Trophoblast cell (in vitro differentiated cells and primary cell): ENCODE data around the gene EFHD1.
A peak's percentile ranks its signal among the peaks of the same experiment; 100 is the strongest.

ENCODE experiments used
- DNase-seq, 2 donors: peaks; one replicate each; pipeline ENCODE4 v3.0.0-alpha.2; 2016
- H2AFZ ChIP-seq: 2 replicates; pipeline ENCODE4 v1.6.1; 2013; ENCODE audit warnings: low read length, moderate library complexity, mild to moderate bottlenecking; ENCODE audit not compliant: insufficient read depth, poor library complexity
- H2AK5ac ChIP-seq: 2 replicates; pipeline ENCODE4 v1.6.1; 2013; ENCODE audit warnings: mild to moderate bottlenecking, low read length
- H2BK120ac ChIP-seq: 2 replicates; pipeline ENCODE4 v1.6.1; 2013; ENCODE audit warnings: low read length, mild to moderate bottlenecking, moderate library complexity; ENCODE audit not compliant: insufficient read depth, poor library complexity
- H2BK12ac ChIP-seq: 2 replicates; pipeline ENCODE4 v1.6.1; 2013; ENCODE audit warnings: mild to moderate bottlenecking, low read length, moderate library complexity
- H2BK5ac ChIP-seq: 2 replicates; pipeline ENCODE4 v1.6.1; 2013; ENCODE audit warnings: low read length, low read depth, moderate library complexity, mild to moderate bottlenecking; ENCODE audit not compliant: poor library complexity
- H3K14ac ChIP-seq: 2 replicates; pipeline ENCODE4 v1.6.1; 2013; ENCODE audit warnings: mild to moderate bottlenecking, low read length
- H3K18ac ChIP-seq: 2 replicates; pipeline ENCODE4 v1.6.1; 2013; ENCODE audit warnings: mild to moderate bottlenecking, low read length
- H3K23ac ChIP-seq: 2 replicates; pipeline ENCODE4 v1.6.1; 2013; ENCODE audit warnings: low read length
- H3K27ac ChIP-seq: 2 replicates; pipeline ENCODE4 v1.5.1; 2013; ENCODE audit warnings: low read depth, mild to moderate bottlenecking, inconsistent platforms, low read length, moderate library complexity
- H3K27me3 ChIP-seq: 2 replicates; pipeline ENCODE4 v1.6.1; 2013; ENCODE audit warnings: inconsistent platforms, mild to moderate bottlenecking, low read length, moderate library complexity; ENCODE audit not compliant: insufficient read depth
- H3K36me3 ChIP-seq, 2 experiments: 1 replicate in 1 of 2; 2 replicates in 1 of 2; pipeline ENCODE4 v1.6.1; 2013; ENCODE audit warnings: low read length in 2 of 2, mild to moderate bottlenecking in 2 of 2, moderate library complexity in 1 of 2; ENCODE audit not compliant: insufficient read depth in 2 of 2, control insufficient read depth in 1 of 2
- H3K4ac ChIP-seq: 2 replicates; pipeline ENCODE4 v1.6.1; 2013; ENCODE audit warnings: low read depth, mild to moderate bottlenecking, low read length, moderate library complexity
- H3K4me1 ChIP-seq, 2 experiments: 1 replicate in 1 of 2; 2 replicates in 1 of 2; pipeline ENCODE4 v1.6.1; 2013; ENCODE audit warnings: low read length in 2 of 2, mild to moderate bottlenecking in 2 of 2, moderate library complexity in 1 of 2; ENCODE audit not compliant: insufficient read depth in 2 of 2, control insufficient read depth in 1 of 2
- H3K4me2 ChIP-seq: 2 replicates; pipeline ENCODE4 v1.6.1; 2013; ENCODE audit warnings: inconsistent platforms, mild to moderate bottlenecking, low read length, moderate library complexity
- H3K4me3 ChIP-seq: 2 replicates; pipeline ENCODE4 v1.5.1; 2013; ENCODE audit warnings: mild to moderate bottlenecking, low read depth, low read length, inconsistent platforms
- H3K79me1 ChIP-seq: one replicate; pipeline ENCODE4 v1.6.1; 2013; ENCODE audit warnings: low read length
- H3K79me2 ChIP-seq: 2 replicates; pipeline ENCODE4 v1.6.1; 2013; ENCODE audit warnings: low read length, mild to moderate bottlenecking; ENCODE audit not compliant: control insufficient read depth, insufficient read depth, poor library complexity
- H3K9ac ChIP-seq: 2 replicates; pipeline ENCODE4 v1.6.1; 2013; ENCODE audit warnings: mild to moderate bottlenecking, low read length
- H3K9me3 ChIP-seq: 2 replicates; pipeline ENCODE4 v1.6.1; 2013; ENCODE audit warnings: low read depth, mild to moderate bottlenecking, control low read depth, inconsistent platforms, low read length; ENCODE audit not compliant: insufficient read depth
- H4K12ac ChIP-seq: 2 replicates; pipeline ENCODE4 v1.6.1; 2013; ENCODE audit warnings: low read depth, mild to moderate bottlenecking, low read length, moderate library complexity
- H4K8ac ChIP-seq: 2 replicates; pipeline ENCODE4 v1.6.1; 2013; ENCODE audit warnings: low read depth, mild to moderate bottlenecking, low read length, moderate library complexity
- H4K91ac ChIP-seq: one replicate; pipeline ENCODE4 v1.6.1; 2013; ENCODE audit warnings: low read depth, mild to moderate bottlenecking, low read length, moderate library complexity
- WGBS: extraction: QIAGEN DNeasy Blood & Tissue Kit; methylation state at CpG from one replicate; pipeline ENCODE4 v1.1.7; 2013; ENCODE audit warnings: missing lambda C conversion rate; ENCODE audit not compliant: insufficient read length, insufficient coverage; ENCODE audit errors: extremely low coverage; 5-methylcytosine and 5-hydroxymethylcytosine counted together

EFHD1 gene

DNA sequence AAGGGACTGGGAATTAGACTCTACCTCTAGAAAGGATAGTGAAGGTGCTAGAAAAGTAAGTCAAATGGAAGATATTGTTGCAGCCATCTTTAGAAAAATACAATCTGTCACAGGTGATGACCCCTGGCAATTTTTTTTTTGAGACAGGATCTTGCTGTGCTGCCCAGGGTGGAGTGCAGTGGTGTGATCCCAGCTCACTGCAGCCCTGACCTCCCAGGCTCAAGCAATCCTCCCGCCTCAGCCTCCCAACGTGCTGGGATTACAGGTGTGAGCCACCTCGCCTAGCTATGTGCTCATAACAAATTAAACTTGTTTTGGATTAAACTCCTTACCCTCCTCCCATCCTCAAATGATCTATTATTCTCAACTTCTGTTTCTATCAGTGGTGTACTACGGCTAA is 59.9 kb downstream of the EFHD1 start:
- no peak overlapping the region for H4K91ac ChIP-seq
- whole genome bisulfite sequencing: no CpG with 5 or more reads among the region's 4 CpGs
- no peak overlapping the region for H3K27ac ChIP-seq

DNA sequence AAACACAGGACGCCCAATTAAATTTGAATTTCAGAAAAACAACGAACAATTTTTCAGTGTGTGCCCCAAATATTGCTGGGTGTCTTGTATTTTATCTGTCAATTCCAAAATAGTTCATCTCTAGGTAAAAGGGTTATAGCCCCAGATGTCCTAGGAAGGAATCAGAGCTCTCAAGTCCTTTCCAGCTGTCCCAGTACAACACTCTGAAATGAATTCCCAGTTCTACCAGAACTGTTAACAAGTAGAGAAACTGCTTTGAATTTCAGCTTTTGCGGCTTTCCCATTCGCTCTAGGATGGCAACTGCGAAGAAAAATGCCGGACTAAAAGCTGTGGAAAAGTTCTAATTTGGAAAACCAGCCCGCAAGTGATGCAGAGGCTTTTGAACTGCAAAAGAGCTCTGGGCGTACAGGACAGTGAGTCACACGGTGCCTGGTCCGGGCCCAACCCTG is 63.2 kb downstream of the EFHD1 start:
- peak overlapping the region; percentile 86 for H2AFZ ChIP-seq
- no peak overlapping the region for H3K4ac ChIP-seq
- no peaks in the 10 kb centered on the region for H3K9me3 ChIP-seq
- DNase-seq: no peak
- H3K4me2 ChIP-seq: peak overlapping the region; percentile 72
- no CpG with 5 or more reads among the region's 10 CpGs for WGBS
- peak overlapping the region; percentile 6 for H3K27ac ChIP-seq
- no peak overlapping the region for H3K14ac ChIP-seq
- H2BK120ac ChIP-seq: no peak overlapping the region
- no peak overlapping the region for H3K4me3 ChIP-seq
- no peak overlapping the region for H2AK5ac ChIP-seq
- H4K8ac ChIP-seq: peak overlapping the region; percentile 90
- H3K23ac ChIP-seq: no peak overlapping the region
- peaks cover 14% of the 10 kb centered on the region for H3K79me2 ChIP-seq
- peak overlapping the region; percentile 70 for H3K9ac ChIP-seq
- H3K79me1 ChIP-seq: peaks cover 9% of the 10 kb centered on the region
- H3K27me3 ChIP-seq: no peaks in the 10 kb centered on the region
- H4K12ac ChIP-seq: peak overlapping the region; percentile 89
- H4K91ac ChIP-seq: peak overlapping the region; percentile 4
- H2BK5ac ChIP-seq: no peak overlapping the region
- H2BK12ac ChIP-seq: no peak overlapping the region
- H3K4me1 ChIP-seq: peaks cover 5 to 6% of the 10 kb centered on the region in 2 experiments
- peaks cover 0 to 2% of the 10 kb centered on the region in 2 experiments for H3K36me3 ChIP-seq
- no peak overlapping the region for H3K18ac ChIP-seq

More for the DNA sequence above, 59.9 kb downstream of the EFHD1 start:
- H3K4me1 ChIP-seq: peaks cover 0 to 4% of the 10 kb centered on the region in 2 experiments
- no peak overlapping the region for H4K8ac ChIP-seq
- no peak overlapping the region for H2BK120ac ChIP-seq
- no peak overlapping the region for H3K9ac ChIP-seq
- H2AFZ ChIP-seq: no peak overlapping the region
- H3K9me3 ChIP-seq: no peaks in the 10 kb centered on the region
- H3K14ac ChIP-seq: no peak overlapping the region
- no peaks in the 10 kb centered on the region for H3K27me3 ChIP-seq
- H3K23ac ChIP-seq: no peak overlapping the region
- H3K4me3 ChIP-seq: no peak overlapping the region
- H4K12ac ChIP-seq: no peak overlapping the region
- H3K36me3 ChIP-seq: no peaks in the 10 kb centered on the region
- peaks cover 9% of the 10 kb centered on the region for H3K79me1 ChIP-seq
- H3K18ac ChIP-seq: no peak overlapping the region
- no peak for DNase-seq
- H3K4ac ChIP-seq: no peak overlapping the region
- no peak overlapping the region for H3K4me2 ChIP-seq
- peaks cover 7% of the 10 kb centered on the region for H3K79me2 ChIP-seq
- H2AK5ac ChIP-seq: no peak overlapping the region
- H2BK12ac ChIP-seq: no peak overlapping the region
- H2BK5ac ChIP-seq: no peak overlapping the region

DNA sequence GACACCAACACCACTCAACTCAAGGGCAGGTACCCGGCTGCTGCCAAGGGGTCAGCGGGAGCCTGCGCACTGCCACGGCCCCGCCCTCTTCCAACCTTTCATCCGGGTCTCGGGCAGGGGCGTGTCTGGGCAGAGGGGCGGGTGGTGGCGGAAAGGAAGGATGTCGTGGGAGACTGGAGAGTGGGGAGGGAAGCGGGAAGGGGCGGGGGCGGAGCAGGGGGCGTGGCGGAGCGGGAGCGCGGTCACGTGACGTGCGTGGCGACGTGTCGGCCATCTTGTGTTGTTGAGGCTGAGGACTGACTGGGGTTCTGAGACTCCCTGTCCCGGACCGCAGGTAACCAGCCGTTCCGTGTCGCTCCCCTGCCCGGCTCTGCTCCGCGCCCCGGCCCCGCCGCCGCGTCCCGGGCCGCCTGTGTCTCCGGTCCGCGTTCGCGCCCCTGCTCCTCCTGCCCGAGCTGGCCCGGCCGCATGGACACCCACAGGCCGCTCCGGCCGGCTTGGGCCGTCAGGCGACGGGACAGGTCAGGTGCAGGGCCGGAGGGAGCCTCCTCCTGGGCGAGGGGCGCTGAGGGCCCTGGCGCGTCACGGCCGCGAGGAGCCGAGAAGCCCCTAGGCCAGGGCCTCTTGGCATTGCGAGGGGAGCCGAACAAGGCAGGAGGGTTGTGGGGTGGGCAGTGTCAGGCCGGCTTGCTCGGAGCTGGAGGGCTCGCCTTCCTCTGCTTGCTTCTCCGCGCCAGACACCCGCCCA is 63.8 kb downstream of the EFHD1 start, which contains the start of gene GIGYF2:
Gene GIGYF2 (plus strand): TSS at position 273 of the 748 bp plus-strand sequence. CDS start 37,867 bp downstream, outside the sequence.
- H4K91ac ChIP-seq: peak within 1 kb of the TSS; percentile 96

GRCh38 chr2:232697807-232698110 is 64.4 kb downstream of the EFHD1 start:
- H3K27ac ChIP-seq: peak overlapping the region; percentile 91
- H4K8ac ChIP-seq: peak overlapping the region; percentile 99
- peak overlapping the region; percentile 99 for H3K9ac ChIP-seq
- peak overlapping the region; percentile 96 for H4K12ac ChIP-seq
- peak overlapping the region; percentile 95 for H3K14ac ChIP-seq
- peak overlapping the region; percentile 95 for H2BK120ac ChIP-seq
- peak overlapping the region; percentile 87 for H3K4ac ChIP-seq
- peaks cover 9% of the 10 kb centered on the region for H3K79me1 ChIP-seq
- WGBS: no CpG with 5 or more reads among the region's 11 CpGs
- peak overlapping the region; percentile 99 for H3K4me3 ChIP-seq
- H3K9me3 ChIP-seq: no peaks in the 10 kb centered on the region
- H3K23ac ChIP-seq: no peak overlapping the region
- H3K4me1 ChIP-seq: peaks cover 5 to 6% of the 10 kb centered on the region in 2 experiments
- peak overlapping the region; percentile 100 for H2AK5ac ChIP-seq
- peaks cover 16% of the 10 kb centered on the region for H3K79me2 ChIP-seq
- DNase-seq: peak in 1 of 2 donors; percentile 35
- no peak overlapping the region for H2BK12ac ChIP-seq
- H3K4me2 ChIP-seq: peak overlapping the region; percentile 85
- H2BK5ac ChIP-seq: peak overlapping the region; percentile 82
- peak overlapping the region; percentile 99 for H2AFZ ChIP-seq
- H3K27me3 ChIP-seq: no peaks in the 10 kb centered on the region
- H3K18ac ChIP-seq: peak overlapping the region; percentile 99
- peak overlapping the region; percentile 96 for H4K91ac ChIP-seq
- peaks cover under 1 to 2% of the 10 kb centered on the region in 2 experiments for H3K36me3 ChIP-seq

More for the DNA sequence above, 63.8 kb downstream of the EFHD1 start, which contains the start of gene GIGYF2:
- Histone ChIP-seq H4K12ac (peak within 1 kb of the TSS; percentile 96), H3K18ac (peak within 1 kb of the TSS; percentile 99), H3K4me3 (peak within 1 kb of the TSS; percentile 99), H3K4me1 (peaks cover 5 to 6% of the 10 kb centered on the region in 2 experiments), H2AFZ (peak within 1 kb of the TSS; percentile 99), H4K8ac (peak within 1 kb of the TSS; percentile 99), H3K23ac (no peak within 1 kb of the TSS), H3K4me2 (peak within 1 kb of the TSS; percentile 85), H2BK120ac (peak within 1 kb of the TSS; percentile 95), H3K9me3 (no peaks in the 10 kb centered on the region), H3K14ac (peak within 1 kb of the TSS; percentile 95), H3K79me1 (peaks cover 9% of the 10 kb centered on the region), H3K36me3 (peaks cover 0 to 2% of the 10 kb centered on the region in 2 experiments), H2AK5ac (peak within 1 kb of the TSS; percentile 100), H2BK12ac (no peak within 1 kb of the TSS), H3K27me3 (no peaks in the 10 kb centered on the region), H2BK5ac (peak within 1 kb of the TSS; percentile 82), H3K79me2 (peaks cover 16% of the 10 kb centered on the region), H3K9ac (peak within 1 kb of the TSS; percentile 99), H3K27ac (peak within 1 kb of the TSS; percentile 91), H3K4ac (peak within 1 kb of the TSS; percentile 87)
- peak; percentile 98 for DNase-seq
- WGBS: no CpG with 5 or more reads among the region's 71 CpGs
